ENCODE measurements around the gene KRTAP10-11.

- TF ChIP-seq CTCF (conservative IDR thresholded peaks at IDR 0.05 in 1 of 2, IDR thresholded peaks at IDR 0.05 in 1 of 2; ENCODE audit: extremely low read depth in 1 of 2, insufficient read depth in 1 of 2, low read depth in 1 of 2, low read length in 2 of 2) (no peak), EZH2 (IDR thresholded peaks at IDR 0.05; ENCODE audit: borderline replicate concordance, low read length) (no peak)
These were observed 25.7 kb downstream of the KRTAP10-11 start for GRCh38 chr21:44671911-44672310.

Data from mammary epithelial cell (primary cell).